KMS-11 (cell line): ENCODE results near the gene AUTS2.

Experiments
- H2AFZ ChIP-seq: fragments of 200-600 bp; sonication (generic); 2 replicates; pipeline ENCODE4 v1.6.1; 2016; ENCODE audit warnings: antibody characterized with exemption, mixed run types, low read depth
- H3K27ac ChIP-seq: fragments of 200-600 bp; sonication (generic); 2 replicates; pipeline ENCODE4 v1.6.1; 2016; ENCODE audit warnings: mild to moderate bottlenecking, mixed run types
- H3K27me3 ChIP-seq: fragments of 200-600 bp; sonication (generic); 2 replicates; pipeline ENCODE4 v1.6.1; 2017; ENCODE audit warnings: mild to moderate bottlenecking, low read depth, mixed run types, moderate library complexity; ENCODE audit not compliant: insufficient read depth
- H3K36me3 ChIP-seq: fragments of 200-600 bp; sonication (generic); 2 replicates; pipeline ENCODE4 v1.6.1; 2017; ENCODE audit warnings: mild to moderate bottlenecking, mixed run types; ENCODE audit not compliant: insufficient read depth
- H3K4me1 ChIP-seq: fragments of 200-600 bp; sonication (generic); 2 replicates; pipeline ENCODE4 v1.6.1; 2016; ENCODE audit warnings: mild to moderate bottlenecking, low read depth, mixed run types; ENCODE audit not compliant: poor library complexity, severe bottlenecking
- H3K4me2 ChIP-seq: fragments of 200-600 bp; sonication (generic); 2 replicates; pipeline ENCODE4 v1.7.0; 2016; ENCODE audit warnings: mild to moderate bottlenecking, mixed run types
- H3K4me3 ChIP-seq: fragments of 200-600 bp; sonication (generic); IDR thresholded peaks from 2 replicates; pipeline ENCODE4 v1.6.1; 2017; ENCODE audit warnings: low read depth, low read length, mixed read lengths; ENCODE audit not compliant: insufficient read depth
- H3K79me2 ChIP-seq: fragments of 200-600 bp; sonication (generic); 2 replicates; pipeline ENCODE4 v1.6.1; 2016; ENCODE audit warnings: low read depth, mixed run types; ENCODE audit not compliant: insufficient read depth
- H3K9ac ChIP-seq: fragments of 200-600 bp; sonication (generic); 2 replicates; pipeline ENCODE4 v1.6.1; 2016; ENCODE audit warnings: mild to moderate bottlenecking, mixed run types
- H4K20me1 ChIP-seq: fragments of 200-600 bp; sonication (generic); 2 replicates; pipeline ENCODE4 v1.6.1; 2016; ENCODE audit warnings: mild to moderate bottlenecking, mixed run types; ENCODE audit not compliant: insufficient read depth
- TF ChIP-seq, protein P1 (sequence below): fragments of 200-600 bp; sonication (generic); conservative IDR thresholded peaks from 2 replicates; pipeline ENCODE4 v1.6.1; 2017; ENCODE audit warnings: low read depth, mild to moderate bottlenecking, antibody characterized with exemption, low read length, moderate library complexity, mixed read lengths

AUTS2 gene

DNA sequence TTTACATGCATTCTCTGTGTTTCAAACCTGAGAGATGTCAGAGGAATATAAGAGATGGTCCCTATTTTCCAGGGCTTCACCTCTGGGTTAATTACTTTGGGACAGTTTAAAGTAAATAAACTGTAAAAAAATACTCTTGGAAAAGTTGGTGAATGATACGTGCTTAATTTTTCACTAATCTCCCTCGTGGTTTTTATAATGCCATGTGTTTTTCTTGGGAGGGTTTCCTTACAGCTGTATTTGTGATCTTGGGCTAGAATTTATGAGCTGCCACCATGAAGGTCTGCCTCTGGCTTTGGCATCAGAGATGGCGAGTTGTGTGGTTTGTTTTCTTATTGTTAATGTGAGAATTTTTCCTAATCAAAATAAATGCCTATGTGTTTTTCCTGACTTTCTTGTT is 322.5 kb downstream of the AUTS2 start:
- H3K4me3 ChIP-seq: no peak overlapping the region
- H4K20me1 ChIP-seq: no peaks in the 10 kb centered on the region
- H3K4me2 ChIP-seq: no peak overlapping the region
- H2AFZ ChIP-seq: no peak overlapping the region
- TF ChIP-seq, protein P1, sequence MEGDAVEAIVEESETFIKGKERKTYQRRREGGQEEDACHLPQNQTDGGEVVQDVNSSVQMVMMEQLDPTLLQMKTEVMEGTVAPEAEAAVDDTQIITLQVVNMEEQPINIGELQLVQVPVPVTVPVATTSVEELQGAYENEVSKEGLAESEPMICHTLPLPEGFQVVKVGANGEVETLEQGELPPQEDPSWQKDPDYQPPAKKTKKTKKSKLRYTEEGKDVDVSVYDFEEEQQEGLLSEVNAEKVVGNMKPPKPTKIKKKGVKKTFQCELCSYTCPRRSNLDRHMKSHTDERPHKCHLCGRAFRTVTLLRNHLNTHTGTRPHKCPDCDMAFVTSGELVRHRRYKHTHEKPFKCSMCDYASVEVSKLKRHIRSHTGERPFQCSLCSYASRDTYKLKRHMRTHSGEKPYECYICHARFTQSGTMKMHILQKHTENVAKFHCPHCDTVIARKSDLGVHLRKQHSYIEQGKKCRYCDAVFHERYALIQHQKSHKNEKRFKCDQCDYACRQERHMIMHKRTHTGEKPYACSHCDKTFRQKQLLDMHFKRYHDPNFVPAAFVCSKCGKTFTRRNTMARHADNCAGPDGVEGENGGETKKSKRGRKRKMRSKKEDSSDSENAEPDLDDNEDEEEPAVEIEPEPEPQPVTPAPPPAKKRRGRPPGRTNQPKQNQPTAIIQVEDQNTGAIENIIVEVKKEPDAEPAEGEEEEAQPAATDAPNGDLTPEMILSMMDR: no peak
- H3K27me3 ChIP-seq: no peaks in the 10 kb centered on the region
- no peaks in the 10 kb centered on the region for H3K36me3 ChIP-seq
- H3K27ac ChIP-seq: no peak overlapping the region
- no peak overlapping the region for H3K9ac ChIP-seq
- no peaks in the 10 kb centered on the region for H3K4me1 ChIP-seq
- no peaks in the 10 kb centered on the region for H3K79me2 ChIP-seq

DNA sequence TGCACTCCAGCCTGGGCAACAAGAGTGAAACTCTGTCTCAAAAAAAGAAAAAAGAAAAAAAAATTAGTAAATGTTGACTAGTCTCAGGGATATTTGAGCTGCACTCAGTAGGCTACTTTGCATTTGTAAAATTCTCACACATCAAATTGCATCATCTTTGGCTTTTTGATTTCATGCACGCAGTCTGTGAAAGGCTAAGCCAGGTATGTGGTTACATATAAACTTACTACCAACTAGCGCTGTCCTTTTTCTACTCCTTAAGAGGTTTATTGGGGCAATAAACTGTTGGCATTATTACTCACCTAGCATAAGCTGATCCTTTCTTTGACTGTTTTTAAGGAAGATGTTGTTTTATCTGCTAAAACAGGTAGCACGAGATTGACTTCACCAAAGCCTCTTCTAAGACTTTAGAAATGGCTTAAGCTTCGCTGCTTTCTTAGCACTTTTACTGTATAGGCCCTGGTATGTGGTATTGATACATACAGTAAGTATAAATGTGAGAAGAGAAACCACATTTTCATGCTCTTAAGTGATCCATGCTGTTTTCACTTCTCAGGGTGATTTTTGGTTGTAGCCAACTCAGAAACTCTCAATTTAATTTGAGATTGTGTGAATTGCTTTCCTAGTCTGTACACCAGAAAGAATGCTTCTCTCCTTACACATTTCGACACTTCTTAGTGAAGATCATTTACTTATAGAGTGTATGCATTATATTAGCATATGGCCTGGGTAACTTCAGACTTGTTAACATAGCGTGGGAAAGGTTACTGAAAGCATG is 323.9 kb downstream of the AUTS2 start:
- TF ChIP-seq, protein P1: no peak
- Histone ChIP-seq H3K9ac (no peak overlapping the region), H3K27me3 (no peaks in the 10 kb centered on the region), H2AFZ (no peak overlapping the region), H3K36me3 (no peaks in the 10 kb centered on the region), H3K4me2 (no peak overlapping the region), H3K27ac (no peak overlapping the region), H3K79me2 (no peaks in the 10 kb centered on the region), H3K4me3 (no peak overlapping the region), H3K4me1 (no peaks in the 10 kb centered on the region), H4K20me1 (no peaks in the 10 kb centered on the region)

DNA sequence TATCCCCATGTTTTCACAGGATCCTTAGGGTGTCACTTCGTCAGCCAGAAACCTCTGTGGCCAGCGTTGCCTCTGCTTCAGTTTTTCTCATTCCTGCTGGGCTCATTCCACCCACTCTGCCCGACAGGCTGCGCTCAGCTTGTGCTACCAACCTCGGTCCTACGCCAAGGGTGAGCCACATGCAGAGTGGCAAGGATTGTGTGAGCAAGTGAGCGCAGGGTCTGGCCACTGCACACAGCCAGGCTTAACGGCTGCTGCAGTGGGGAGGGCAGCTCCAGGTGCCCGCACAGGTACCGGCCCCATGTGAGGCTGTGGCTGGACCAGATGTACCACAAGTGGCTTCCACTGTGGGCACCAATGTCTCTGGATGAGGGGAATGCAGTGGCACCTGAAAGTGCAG is 329.2 kb downstream of the AUTS2 start:
- no peaks in the 10 kb centered on the region for H3K79me2 ChIP-seq
- H3K4me2 ChIP-seq: no peak overlapping the region
- no peak overlapping the region for H3K4me3 ChIP-seq
- no peaks in the 10 kb centered on the region for H3K4me1 ChIP-seq
- no peak overlapping the region for H3K27ac ChIP-seq
- H3K9ac ChIP-seq: no peak overlapping the region
- TF ChIP-seq, protein P1: no peak
- H2AFZ ChIP-seq: no peak overlapping the region
- no peaks in the 10 kb centered on the region for H3K27me3 ChIP-seq
- H4K20me1 ChIP-seq: no peaks in the 10 kb centered on the region
- H3K36me3 ChIP-seq: no peaks in the 10 kb centered on the region

DNA sequence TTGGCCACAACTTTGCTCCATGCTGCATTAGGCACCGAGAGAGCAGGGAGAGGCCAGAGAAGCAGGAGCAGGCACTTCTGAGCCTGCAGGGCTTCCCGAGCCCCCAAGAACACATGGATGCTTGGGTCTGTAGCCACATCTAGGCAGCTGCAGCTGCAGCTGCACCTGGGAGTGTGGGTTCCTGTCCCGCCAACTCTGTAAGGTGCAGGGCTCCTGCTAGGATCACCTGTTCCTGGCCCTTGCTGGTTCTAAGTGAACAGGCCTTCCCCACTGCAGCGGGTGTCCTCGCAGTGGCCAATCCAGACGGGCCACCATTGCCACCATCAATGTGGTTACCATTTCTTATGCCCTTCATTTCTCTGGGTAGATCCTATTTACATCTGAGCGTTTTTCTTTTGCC is 330.3 kb downstream of the AUTS2 start:
- Histone ChIP-seq H3K4me1 (no peaks in the 10 kb centered on the region), H3K4me3 (no peak overlapping the region), H2AFZ (no peak overlapping the region), H4K20me1 (no peaks in the 10 kb centered on the region), H3K36me3 (no peaks in the 10 kb centered on the region), H3K27ac (no peak overlapping the region), H3K4me2 (no peak overlapping the region), H3K27me3 (no peaks in the 10 kb centered on the region), H3K79me2 (no peaks in the 10 kb centered on the region), H3K9ac (no peak overlapping the region)
- TF ChIP-seq, protein P1: no peak
